ENCODE results near the gene C1QL1. TPM values are rescaled to one million over a fixed set of nuclear protein-coding genes. Genes with fewer than 3 reads are reported as not detected.

C1QL1 gene
- total and polyA plus RNA-seq, 2 of the 13 experiments (the other 11 are each of a cell fraction or from before 2014, with no cell fraction given) = 0.11 TPM

DNA sequence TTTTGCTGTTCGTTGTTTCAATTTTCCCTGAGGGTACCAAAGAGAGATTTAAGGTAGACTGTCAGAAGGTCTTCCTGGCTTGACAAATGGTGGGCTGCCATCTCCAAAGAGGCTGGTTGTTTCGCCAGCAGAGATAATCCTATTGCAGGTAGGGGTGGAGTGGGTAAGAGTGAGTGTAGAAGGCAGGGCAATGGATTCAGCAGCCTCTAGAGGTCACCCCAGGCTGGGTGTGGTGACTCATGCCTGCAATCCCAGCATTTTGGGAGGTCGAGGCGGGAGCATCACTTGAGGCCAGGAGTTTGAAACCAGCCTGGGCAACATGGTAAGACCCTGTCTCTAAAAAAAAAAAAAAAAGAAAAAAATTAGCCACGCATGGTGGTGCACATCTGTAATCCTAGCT, 48.7 kb upstream of the C1QL1 start (continued):
- TF ChIP-seq HBP1 (CRISPR knock-in tag; IDR thresholded peaks at IDR 0.05; ENCODE audit: low read depth) (no peak), ZBTB25 (CRISPR knock-in tag; IDR thresholded peaks at IDR 0.05) (no peak), ARID4A (CRISPR knock-in tag; IDR thresholded peaks at IDR 0.05; ENCODE audit: borderline replicate concordance) (no peak), HDAC6 (IDR thresholded peaks at IDR 0.05; ENCODE audit: low read depth, low read length) (no peak), ZBTB3 (CRISPR knock-in tag; IDR thresholded peaks at IDR 0.05; ENCODE audit: borderline replicate concordance, low read depth) (no peak), EHMT2 (IDR thresholded peaks at IDR 0.05; ENCODE audit: borderline replicate concordance, low read depth, low read length) (no peak), HDAC1 (CRISPR knock-in tag; IDR thresholded peaks at IDR 0.05) (no peak; the same call in 1 of the 2 replicates), PAWR (CRISPR knock-in tag; IDR thresholded peaks at IDR 0.05; ENCODE audit: borderline replicate concordance) (no peak), ATF3 (CRISPR knock-in tag; IDR thresholded peaks at IDR 0.05) (peak; percentile 83; the same call in 1 of the 2 replicates), ZMYM2 (CRISPR knock-in tag; IDR thresholded peaks at IDR 0.05) (no peak), RAD21 (CRISPR knock-in tag; IDR thresholded peaks at IDR 0.05) (no peak), ZNF572 (CRISPR knock-in tag; IDR thresholded peaks at IDR 0.05) (no peak), KLF11 (CRISPR knock-in tag; IDR thresholded peaks at IDR 0.05) (no peak), PHF21A (CRISPR knock-in tag; IDR thresholded peaks at IDR 0.05) (no peak), IRF9 (CRISPR knock-in tag; IDR thresholded peaks at IDR 0.05; ENCODE audit: borderline replicate concordance) (no peak), ZNF776 (CRISPR knock-in tag; IDR thresholded peaks at IDR 0.05) (no peak)
- TF ChIP-seq, protein P1, sequence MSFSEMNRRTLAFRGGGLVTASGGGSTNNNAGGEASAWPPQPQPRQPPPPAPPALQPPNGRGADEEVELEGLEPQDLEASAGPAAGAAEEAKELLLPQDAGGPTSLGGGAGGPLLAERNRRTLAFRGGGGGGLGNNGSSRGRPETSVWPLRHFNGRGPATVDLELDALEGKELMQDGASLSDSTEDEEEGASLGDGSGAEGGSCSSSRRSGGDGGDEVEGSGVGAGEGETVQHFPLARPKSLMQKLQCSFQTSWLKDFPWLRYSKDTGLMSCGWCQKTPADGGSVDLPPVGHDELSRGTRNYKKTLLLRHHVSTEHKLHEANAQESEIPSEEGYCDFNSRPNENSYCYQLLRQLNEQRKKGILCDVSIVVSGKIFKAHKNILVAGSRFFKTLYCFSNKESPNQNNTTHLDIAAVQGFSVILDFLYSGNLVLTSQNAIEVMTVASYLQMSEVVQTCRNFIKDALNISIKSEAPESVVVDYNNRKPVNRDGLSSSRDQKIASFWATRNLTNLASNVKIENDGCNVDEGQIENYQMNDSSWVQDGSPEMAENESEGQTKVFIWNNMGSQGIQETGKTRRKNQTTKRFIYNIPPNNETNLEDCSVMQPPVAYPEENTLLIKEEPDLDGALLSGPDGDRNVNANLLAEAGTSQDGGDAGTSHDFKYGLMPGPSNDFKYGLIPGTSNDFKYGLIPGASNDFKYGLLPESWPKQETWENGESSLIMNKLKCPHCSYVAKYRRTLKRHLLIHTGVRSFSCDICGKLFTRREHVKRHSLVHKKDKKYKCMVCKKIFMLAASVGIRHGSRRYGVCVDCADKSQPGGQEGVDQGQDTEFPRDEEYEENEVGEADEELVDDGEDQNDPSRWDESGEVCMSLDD (CRISPR knock-in tag; IDR thresholded peaks at IDR 0.05; ENCODE audit: borderline replicate concordance) = no peak

Measured in HepG2 (cell line).